ENCODE data around the gene PLA2G12A.

The PLA2G12A gene

DNA sequence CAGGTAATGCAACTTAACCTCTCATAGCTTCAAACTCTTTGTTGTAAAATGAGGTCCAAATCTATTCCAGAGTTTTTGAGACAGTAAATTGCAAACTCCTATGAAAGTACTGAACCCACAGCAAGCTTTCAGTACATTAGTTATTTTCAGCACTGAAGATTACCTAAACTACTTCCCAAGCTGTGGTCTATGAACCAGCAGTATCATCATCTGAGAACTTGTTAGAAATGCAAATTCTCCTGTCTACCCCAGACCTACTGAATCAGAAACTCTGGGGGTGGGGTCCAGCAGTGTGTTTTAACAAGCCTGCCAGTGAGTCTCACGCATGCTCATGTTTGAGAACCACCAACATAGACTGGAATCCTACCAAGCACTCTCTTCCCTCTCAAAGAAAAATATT, 20.9 kb downstream of the PLA2G12A start:
- TF ChIP-seq, protein P1, sequence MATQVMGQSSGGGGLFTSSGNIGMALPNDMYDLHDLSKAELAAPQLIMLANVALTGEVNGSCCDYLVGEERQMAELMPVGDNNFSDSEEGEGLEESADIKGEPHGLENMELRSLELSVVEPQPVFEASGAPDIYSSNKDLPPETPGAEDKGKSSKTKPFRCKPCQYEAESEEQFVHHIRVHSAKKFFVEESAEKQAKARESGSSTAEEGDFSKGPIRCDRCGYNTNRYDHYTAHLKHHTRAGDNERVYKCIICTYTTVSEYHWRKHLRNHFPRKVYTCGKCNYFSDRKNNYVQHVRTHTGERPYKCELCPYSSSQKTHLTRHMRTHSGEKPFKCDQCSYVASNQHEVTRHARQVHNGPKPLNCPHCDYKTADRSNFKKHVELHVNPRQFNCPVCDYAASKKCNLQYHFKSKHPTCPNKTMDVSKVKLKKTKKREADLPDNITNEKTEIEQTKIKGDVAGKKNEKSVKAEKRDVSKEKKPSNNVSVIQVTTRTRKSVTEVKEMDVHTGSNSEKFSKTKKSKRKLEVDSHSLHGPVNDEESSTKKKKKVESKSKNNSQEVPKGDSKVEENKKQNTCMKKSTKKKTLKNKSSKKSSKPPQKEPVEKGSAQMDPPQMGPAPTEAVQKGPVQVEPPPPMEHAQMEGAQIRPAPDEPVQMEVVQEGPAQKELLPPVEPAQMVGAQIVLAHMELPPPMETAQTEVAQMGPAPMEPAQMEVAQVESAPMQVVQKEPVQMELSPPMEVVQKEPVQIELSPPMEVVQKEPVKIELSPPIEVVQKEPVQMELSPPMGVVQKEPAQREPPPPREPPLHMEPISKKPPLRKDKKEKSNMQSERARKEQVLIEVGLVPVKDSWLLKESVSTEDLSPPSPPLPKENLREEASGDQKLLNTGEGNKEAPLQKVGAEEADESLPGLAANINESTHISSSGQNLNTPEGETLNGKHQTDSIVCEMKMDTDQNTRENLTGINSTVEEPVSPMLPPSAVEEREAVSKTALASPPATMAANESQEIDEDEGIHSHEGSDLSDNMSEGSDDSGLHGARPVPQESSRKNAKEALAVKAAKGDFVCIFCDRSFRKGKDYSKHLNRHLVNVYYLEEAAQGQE (IDR thresholded peaks at IDR 0.05; ENCODE audit: insufficient read depth in 1 of 2, low read depth in 2 of 2, low read length in 2 of 2) = no peak
- TF ChIP-seq POLR2AphosphoS5 (IDR thresholded peaks at IDR 0.05; ENCODE audit: low read depth, low read length) (no peak), TAF1 (IDR thresholded peaks at IDR 0.05; ENCODE audit: borderline replicate concordance, insufficient read depth, low read length) (no peak), SIN3A (IDR thresholded peaks at IDR 0.05; ENCODE audit: borderline replicate concordance, insufficient read depth, low read length) (no peak), FOXP2 (optimal IDR thresholded peaks at IDR 0.05; ENCODE audit: borderline replicate concordance, extremely low read depth, extremely low read length, insufficient read depth) (no peak)

DNA sequence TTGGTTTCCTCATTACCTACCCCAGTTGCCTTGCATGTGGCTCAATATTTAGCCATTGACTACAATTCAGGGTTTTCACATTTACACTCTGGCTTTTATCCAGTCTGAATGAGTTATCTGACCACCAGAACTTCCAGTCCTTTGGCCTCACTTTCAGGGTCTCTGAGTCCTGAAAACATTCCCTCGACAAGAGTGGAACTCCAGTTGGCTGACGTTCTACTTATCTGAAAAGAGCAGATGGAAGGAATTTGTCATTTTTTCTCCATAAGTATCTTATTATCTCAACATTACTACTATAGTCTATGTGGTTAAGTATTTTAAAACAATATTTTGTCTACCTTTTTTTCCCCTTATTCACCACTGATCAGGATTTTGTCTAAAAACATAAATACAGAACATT, 21.4 kb downstream of the PLA2G12A start:
- TF ChIP-seq FOXP2 (optimal IDR thresholded peaks at IDR 0.05; ENCODE audit: borderline replicate concordance, extremely low read depth, extremely low read length, insufficient read depth) (no peak), TAF1 (IDR thresholded peaks at IDR 0.05; ENCODE audit: borderline replicate concordance, insufficient read depth, low read length) (no peak), POLR2AphosphoS5 (IDR thresholded peaks at IDR 0.05; ENCODE audit: low read depth, low read length) (no peak), SIN3A (IDR thresholded peaks at IDR 0.05; ENCODE audit: borderline replicate concordance, insufficient read depth, low read length) (no peak)
- TF ChIP-seq, protein P1 (IDR thresholded peaks at IDR 0.05; ENCODE audit: insufficient read depth in 1 of 2, low read depth in 2 of 2, low read length in 2 of 2) = no peak

DNA sequence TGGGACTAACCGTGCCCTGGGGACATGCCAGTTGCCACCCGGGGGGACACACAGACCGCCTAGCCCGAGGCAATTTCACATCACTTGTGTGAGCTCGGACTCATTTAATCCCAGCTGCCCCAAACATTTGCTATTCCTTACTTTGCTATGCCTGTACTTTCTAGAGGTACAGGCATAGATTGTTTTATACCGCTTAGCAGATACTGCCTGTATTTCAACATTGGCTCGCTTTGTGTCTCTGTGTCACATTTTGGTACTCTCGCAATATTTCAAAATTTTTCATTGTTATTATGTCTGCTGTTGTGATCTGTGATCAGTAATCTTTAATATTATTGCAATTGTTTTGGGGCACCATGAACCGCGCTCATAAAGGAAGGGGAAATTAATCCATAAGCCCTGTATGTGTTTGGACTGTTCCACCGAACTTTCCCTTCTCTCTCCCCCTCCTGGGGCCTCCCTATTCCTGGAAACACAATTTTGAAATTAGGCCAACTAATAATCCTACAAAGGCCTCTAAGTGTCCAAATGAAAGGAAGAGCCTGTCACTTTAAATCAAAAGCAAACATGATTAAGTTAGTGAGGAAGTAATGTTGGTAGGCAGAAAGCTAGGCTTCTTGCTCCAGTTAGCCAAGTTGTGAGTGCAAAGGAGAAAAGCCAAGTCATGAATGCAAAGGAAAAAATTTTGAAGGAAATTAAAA, 26.1 kb downstream of the PLA2G12A start:
- TF ChIP-seq SIN3A (IDR thresholded peaks at IDR 0.05; ENCODE audit: borderline replicate concordance, insufficient read depth, low read length) = no peak
- 0 out of 2 replicates have a peak, but pooled peaks have one; percentile 23 for TF ChIP-seq TAF1 (IDR thresholded peaks at IDR 0.05; ENCODE audit: borderline replicate concordance, insufficient read depth, low read length)

DNA sequence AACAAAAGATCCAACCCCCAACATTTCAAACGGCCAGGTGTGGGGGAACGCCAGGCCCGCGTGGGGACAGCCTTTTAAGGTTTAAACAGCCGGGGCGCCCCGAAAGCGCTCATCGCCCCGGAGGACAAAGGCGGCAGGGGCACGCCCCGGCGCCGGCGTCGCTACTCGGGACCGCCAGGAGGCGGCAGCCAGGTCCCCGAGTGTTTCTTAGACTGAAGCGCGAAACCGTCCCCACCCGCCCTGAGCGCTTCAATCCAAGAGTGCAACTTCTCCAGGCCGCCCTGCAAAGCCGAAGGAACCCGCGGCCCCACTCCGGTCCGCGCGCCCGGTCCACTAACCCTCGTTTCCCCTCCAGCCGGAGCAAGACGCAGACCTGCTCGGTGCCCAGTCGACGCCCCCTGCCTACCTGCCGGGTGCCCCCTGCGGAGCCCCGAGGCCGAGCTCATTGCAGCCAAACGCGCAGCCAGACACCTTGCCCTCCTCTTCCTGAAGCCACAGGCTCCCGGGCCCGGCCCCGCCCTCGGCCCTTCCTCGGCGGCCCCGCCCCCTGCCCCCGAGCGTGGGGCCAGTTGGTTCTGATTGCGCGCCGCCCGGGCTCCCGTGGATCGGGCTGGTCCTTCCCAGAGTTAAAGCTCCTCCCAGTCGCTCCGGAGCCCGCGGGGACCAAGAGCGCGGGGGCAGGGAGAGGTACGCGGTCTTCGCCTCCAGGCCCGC, 26.8 kb downstream of the PLA2G12A start, which contains the start of gene CASP6:
TSS of gene CASP6 (minus strand) at position 496 of the 714 bp plus-strand sequence. CDS start at position 446, 50 bp downstream.
- TF ChIP-seq FOXP2 (optimal IDR thresholded peaks at IDR 0.05; ENCODE audit: borderline replicate concordance, extremely low read depth, extremely low read length, insufficient read depth) (no peak), POLR2AphosphoS5 (IDR thresholded peaks at IDR 0.05; ENCODE audit: low read depth, low read length) (no peak), TAF1 (IDR thresholded peaks at IDR 0.05; ENCODE audit: borderline replicate concordance, insufficient read depth, low read length) (no peak), SIN3A (IDR thresholded peaks at IDR 0.05; ENCODE audit: borderline replicate concordance, insufficient read depth, low read length) (no peak)

- TF ChIP-seq, protein P1 (IDR thresholded peaks at IDR 0.05; ENCODE audit: insufficient read depth in 1 of 2, low read depth in 2 of 2, low read length in 2 of 2) = no peak
- TF ChIP-seq TAF1 (IDR thresholded peaks at IDR 0.05; ENCODE audit: borderline replicate concordance, insufficient read depth, low read length) (no peak), POLR2AphosphoS5 (IDR thresholded peaks at IDR 0.05; ENCODE audit: low read depth, low read length) (no peak)
Observed at GRCh38 chr4:109701566-109702410, 28.1 kb downstream of the PLA2G12A start.

Data from PFSK-1 (cell line).